Type B pancreatic cell (in vitro differentiated cells): ENCODE data around the gene ZNF836. TPM values are rescaled to one million over a fixed set of nuclear protein-coding genes. Genes with fewer than 3 reads are reported as not detected.

Source experiments
- DNase-seq: peaks from one replicate; pipeline ENCODE4 v3.0.0; 2021; ENCODE audit warnings: mixed read lengths; ENCODE audit not compliant: unreplicated experiment; ENCODE audit errors: extremely low spot score
- H3K27ac Mint-ChIP-seq: 2 replicates; pipeline ENCODE4 v1.8.0; 2021; ENCODE audit warnings: mild to moderate bottlenecking, mixed read lengths
- H3K27me3 Mint-ChIP-seq: 2 replicates; pipeline ENCODE4 v1.8.0; 2021; ENCODE audit warnings: mixed read lengths
- H3K36me3 Mint-ChIP-seq: 2 replicates; pipeline ENCODE4 v1.8.0; 2021; ENCODE audit warnings: mixed read lengths
- H3K4me1 Mint-ChIP-seq: one replicate; pipeline ENCODE4 v1.8.0; 2021; ENCODE audit warnings: mixed read lengths; ENCODE audit not compliant: unreplicated experiment
- H3K4me3 Mint-ChIP-seq: 2 replicates; pipeline ENCODE4 v1.8.0; 2021; ENCODE audit warnings: mild to moderate bottlenecking, mixed read lengths
- H3K9me3 Mint-ChIP-seq: 2 replicates; pipeline ENCODE4 v1.8.0; 2021; ENCODE audit warnings: mixed read lengths
- CTCF ChIP-seq: fragments of 200-600 bp; sonication (generic); conservative IDR thresholded peaks from 2 replicates; pipeline ENCODE4 v1.5.0; 2021; ENCODE audit warnings: antibody characterized with exemption, mild to moderate bottlenecking
- total RNA-seq: library from RNA; stranded (reverse); gene quantifications from 2 replicates; pipeline ENCODE4 v1.2.1, GENCODE V29; 2021; ENCODE audit warnings: low replicate concordance

Gene ZNF836
- total RNA-seq, 1 donor from 2014 or later: 21.8 TPM

GRCh38 chr19:52142001-52142595 lies 29.3 kb downstream of the ZNF836 start:
- peak overlapping the region; percentile 96 for H3K27ac Mint-ChIP-seq
- peak overlapping the region; percentile 81 for H3K4me3 Mint-ChIP-seq

GRCh38 chr19:52141203-52141602 lies 30.2 kb downstream of the ZNF836 start:
- Mint-ChIP-seq H3K9me3 (peaks cover 11% of the 10 kb centered on the region), H3K4me1 (peaks cover 15% of the 10 kb centered on the region), H3K27ac (peak overlapping the region; percentile 96), H3K4me3 (peak overlapping the region; percentile 81), H3K36me3 (peaks cover 26% of the 10 kb centered on the region), H3K27me3 (no peaks in the 10 kb centered on the region)
- DNase-seq: no peak
- TF ChIP-seq CTCF: no peak

More at GRCh38 chr19:52142001-52142595, 29.3 kb downstream of the ZNF836 start:
- peaks cover 8% of the 10 kb centered on the region for H3K9me3 Mint-ChIP-seq
- H3K4me1 Mint-ChIP-seq: peaks cover 15% of the 10 kb centered on the region
- DNase-seq: no peak
- no peak for TF ChIP-seq CTCF
- peaks cover 23% of the 10 kb centered on the region for H3K36me3 Mint-ChIP-seq
- no peaks in the 10 kb centered on the region for H3K27me3 Mint-ChIP-seq

GRCh38 chr19:52140032-52140710 lies 31.2 kb downstream of the ZNF836 start:
- no peaks in the 10 kb centered on the region for H3K27me3 Mint-ChIP-seq
- H3K4me1 Mint-ChIP-seq: peaks cover 15% of the 10 kb centered on the region
- H3K9me3 Mint-ChIP-seq: peaks cover 11% of the 10 kb centered on the region
- DNase-seq: no peak
- peaks cover 32% of the 10 kb centered on the region for H3K36me3 Mint-ChIP-seq
- peak overlapping the region; percentile 98 for H3K27ac Mint-ChIP-seq
- H3K4me3 Mint-ChIP-seq: peak overlapping the region; percentile 99
- TF ChIP-seq CTCF: no peak

- peaks cover 40% of the 10 kb centered on the region for H3K36me3 Mint-ChIP-seq
- H3K4me3 Mint-ChIP-seq: peak within 1 kb of the TSS; percentile 99
- no peaks in the 10 kb centered on the region for H3K27me3 Mint-ChIP-seq
- peak within 1 kb of the TSS; percentile 98 for H3K27ac Mint-ChIP-seq
- peaks cover 11% of the 10 kb centered on the region for H3K9me3 Mint-ChIP-seq
- DNase-seq: peak; percentile 98
- peak; percentile 80 for TF ChIP-seq CTCF
- H3K4me1 Mint-ChIP-seq: peaks cover 15% of the 10 kb centered on the region
Measured at GRCh38 chr19:52139252-52140031, 32.0 kb downstream of the ZNF836 start, which contains the start of gene ZNF616. Gene ZNF616 (minus strand): TSS chr19:52139938. CDS start chr19:52130512, 9,426 bp downstream.

GRCh38 chr19:52138983-52139251 lies 32.5 kb downstream of the ZNF836 start:
- TF ChIP-seq CTCF: no peak
- peak overlapping the region; percentile 99 for H3K4me3 Mint-ChIP-seq
- no peaks in the 10 kb centered on the region for H3K27me3 Mint-ChIP-seq
- H3K27ac Mint-ChIP-seq: peak overlapping the region; percentile 98
- H3K9me3 Mint-ChIP-seq: peaks cover 11% of the 10 kb centered on the region
- no peak for DNase-seq
- H3K4me1 Mint-ChIP-seq: peaks cover 15% of the 10 kb centered on the region
- peaks cover 45% of the 10 kb centered on the region for H3K36me3 Mint-ChIP-seq
